H9 (cell line): ENCODE results near the gene GPR108. TPM values are rescaled to one million over a fixed set of nuclear protein-coding genes. Genes with fewer than 3 reads are reported as not detected.

Experiments used
- DNase-seq: peaks from one replicate; pipeline ENCODE4 v3.0.0-alpha.2; 2017
- H2AFZ ChIP-seq: one replicate; pipeline ENCODE4 v1.6.1; 2013; ENCODE audit warnings: mild to moderate bottlenecking, low read length, control low read depth, moderate library complexity
- H2AK5ac ChIP-seq: 2 replicates; pipeline ENCODE4 v1.6.1; 2013; ENCODE audit warnings: low read length, control low read depth, mixed read lengths; ENCODE audit not compliant: insufficient read length
- H2BK120ac ChIP-seq: one replicate; pipeline ENCODE4 v1.6.1; 2013; ENCODE audit warnings: low read depth, mild to moderate bottlenecking, low read length, control low read depth, inconsistent platforms; ENCODE audit not compliant: poor library complexity, severe bottlenecking
- H2BK12ac ChIP-seq: 2 replicates; pipeline ENCODE4 v1.6.1; 2013; ENCODE audit warnings: low read length, control low read depth, mixed read lengths, low read depth; ENCODE audit not compliant: insufficient read length
- H2BK15ac ChIP-seq: 2 replicates; pipeline ENCODE4 v1.6.1; 2013; ENCODE audit warnings: low read depth, low read length, control low read depth
- H2BK20ac ChIP-seq: one replicate; pipeline ENCODE4 v1.6.1; 2013; ENCODE audit warnings: low read depth, mild to moderate bottlenecking, low read length, control low read depth, inconsistent platforms; ENCODE audit not compliant: poor library complexity, severe bottlenecking
- H2BK5ac ChIP-seq: 2 replicates; pipeline ENCODE4 v1.6.1; 2013; ENCODE audit warnings: low read length, control low read depth, mixed read lengths; ENCODE audit not compliant: insufficient read length
- H3K14ac ChIP-seq: 2 replicates; pipeline ENCODE4 v1.6.1; 2013; ENCODE audit warnings: low read length, control low read depth; ENCODE audit not compliant: insufficient read depth
- H3K18ac ChIP-seq: 2 replicates; pipeline ENCODE4 v1.6.1; 2013; ENCODE audit warnings: low read depth, mild to moderate bottlenecking, mixed read lengths, low read length, control low read depth; ENCODE audit not compliant: insufficient read length
- H3K23ac ChIP-seq: 2 replicates; pipeline ENCODE4 v1.6.1; 2013; ENCODE audit warnings: low read length, control low read depth, mixed read lengths, low read depth; ENCODE audit not compliant: insufficient read length
- H3K23me2 ChIP-seq: 2 replicates; pipeline ENCODE4 v1.6.1; 2013; ENCODE audit warnings: low read depth, mild to moderate bottlenecking, mixed read lengths, low read length, control low read depth; ENCODE audit not compliant: insufficient read length, poor library complexity, severe bottlenecking
- H3K27ac ChIP-seq: 2 replicates; pipeline ENCODE4 v1.5.1; 2013; ENCODE audit warnings: low read length, control low read depth, mixed read lengths, low read depth; ENCODE audit not compliant: insufficient read length
- H3K27me3 ChIP-seq: 2 replicates; pipeline ENCODE4 v1.6.1; 2013; ENCODE audit warnings: low read length, control low read depth, inconsistent platforms; ENCODE audit not compliant: insufficient read depth
- H3K4ac ChIP-seq: 2 replicates; pipeline ENCODE4 v1.6.1; 2013; ENCODE audit warnings: low read depth, mild to moderate bottlenecking, control low read depth, inconsistent platforms, low read length, moderate library complexity
- H3K4me1 ChIP-seq: 2 replicates; pipeline ENCODE4 v1.6.1; 2013; ENCODE audit warnings: low read length, control low read depth, inconsistent platforms; ENCODE audit not compliant: insufficient read depth
- H3K4me2 ChIP-seq: 2 replicates; pipeline ENCODE4 v1.6.1; 2013; ENCODE audit warnings: low read length, control low read depth, mixed read lengths; ENCODE audit not compliant: insufficient read length, insufficient read depth
- H3K56ac ChIP-seq: 2 replicates; pipeline ENCODE4 v1.6.1; 2013; ENCODE audit warnings: low read depth, mild to moderate bottlenecking, mixed read lengths, low read length, control low read depth; ENCODE audit not compliant: insufficient read length
- H3K79me1 ChIP-seq: 2 replicates; pipeline ENCODE4 v1.6.1; 2013; ENCODE audit warnings: low read depth, mild to moderate bottlenecking, moderate library complexity, low read length, control low read depth, inconsistent platforms; ENCODE audit not compliant: insufficient read depth, poor library complexity, severe bottlenecking
- H3K79me2 ChIP-seq: 2 replicates; pipeline ENCODE4 v1.6.1; 2013; ENCODE audit warnings: low read length, control low read depth, inconsistent platforms; ENCODE audit not compliant: insufficient read depth
- H3K9ac ChIP-seq: 2 replicates; pipeline ENCODE4 v1.6.1; 2013; ENCODE audit warnings: low read length, control low read depth, mixed read lengths; ENCODE audit not compliant: insufficient read length; ENCODE audit errors: extremely low read depth
- H3K9me3 ChIP-seq: one replicate; pipeline ENCODE4 v1.6.1; 2013; ENCODE audit warnings: low read depth, low read length, inconsistent platforms; ENCODE audit not compliant: control insufficient read depth
- H3T11ph ChIP-seq: one replicate; pipeline ENCODE4 v1.6.1; 2013; ENCODE audit warnings: mild to moderate bottlenecking, low read length, control low read depth, inconsistent platforms
- H4K20me1 ChIP-seq: one replicate; pipeline ENCODE4 v1.6.1; 2013; ENCODE audit not compliant: control insufficient read depth, insufficient read length, insufficient read depth
- H4K5ac ChIP-seq: 2 replicates; pipeline ENCODE4 v1.6.1; 2013; ENCODE audit warnings: low read depth, mild to moderate bottlenecking, mixed read lengths, low read length, control low read depth; ENCODE audit not compliant: insufficient read length
- H4K8ac ChIP-seq: replicated peaks from 2 replicates; pipeline ENCODE4 v1.6.1; 2013; ENCODE audit warnings: low read length, control low read depth, mixed read lengths, low read depth; ENCODE audit not compliant: insufficient read length
- H4K91ac ChIP-seq: 2 replicates; pipeline ENCODE4 v1.6.1; 2013; ENCODE audit warnings: low read depth, mild to moderate bottlenecking, moderate library complexity, mixed read lengths, low read length, control low read depth; ENCODE audit not compliant: insufficient read length
- H3K27ac Mint-ChIP-seq, 3 experiments: 2 replicates in 2 of 3; 3 replicates in 1 of 3; pipeline ENCODE4 v1.8.0; 2020 to 2021; ENCODE audit warnings: mixed read lengths in 3 of 3, mild to moderate bottlenecking in 1 of 3, moderate library complexity in 1 of 3
- H3K27me3 Mint-ChIP-seq: 2 replicates; pipeline ENCODE4 v1.8.0; 2021; ENCODE audit warnings: low read depth, mild to moderate bottlenecking, moderate library complexity, mixed read lengths
- H3K36me3 Mint-ChIP-seq, 3 experiments: 2 replicates in 2 of 3; 3 replicates in 1 of 3; pipeline ENCODE4 v1.8.0; 2020 to 2021; ENCODE audit warnings: low read depth in 3 of 3, mixed read lengths in 3 of 3; ENCODE audit not compliant: insufficient read depth in 1 of 3
- H3K4me1 Mint-ChIP-seq, 2 experiments: 2 replicates each; pipeline ENCODE4 v1.8.0; 2020; ENCODE audit warnings: mixed read lengths in 2 of 2
- H3K4me3 Mint-ChIP-seq, 2 experiments: 2 replicates in 1 of 2; 3 replicates in 1 of 2; pipeline ENCODE4 v1.8.0; 2020 to 2021; ENCODE audit warnings: mild to moderate bottlenecking in 2 of 2, mixed read lengths in 2 of 2, moderate library complexity in 1 of 2
- H3K9me3 Mint-ChIP-seq, 2 experiments: 2 replicates in 1 of 2; 3 replicates in 1 of 2; pipeline ENCODE4 v1.8.0; 2020; ENCODE audit warnings: mild to moderate bottlenecking in 2 of 2, mixed read lengths in 2 of 2, moderate library complexity in 1 of 2
- WGBS: extraction: QIAGEN DNeasy Blood & Tissue Kit; methylation state at CpG from one replicate; pipeline ENCODE4 v1.1.7; 2013; ENCODE audit warnings: missing lambda C conversion rate, low lambda C conversion rate, mixed read lengths; ENCODE audit not compliant: insufficient read length; ENCODE audit errors: extremely low coverage; 5-methylcytosine and 5-hydroxymethylcytosine counted together
- total RNA-seq: library from RNA; stranded (reverse); gene quantifications from 2 replicates; pipeline ENCODE4 v1.2.1, GENCODE V29; 2021
- TF ChIP-seq, protein P1 (sequence below): fragments of 200-600 bp; sonication (generic); conservative IDR thresholded peaks from 3 replicates; pipeline ENCODE4 v1.8.0; 2021; ENCODE audit warnings: antibody characterized with exemption, mild to moderate bottlenecking

Gene GPR108
- total RNA-seq, 1 experiment from 2014 or later = 38.2 TPM

DNA sequence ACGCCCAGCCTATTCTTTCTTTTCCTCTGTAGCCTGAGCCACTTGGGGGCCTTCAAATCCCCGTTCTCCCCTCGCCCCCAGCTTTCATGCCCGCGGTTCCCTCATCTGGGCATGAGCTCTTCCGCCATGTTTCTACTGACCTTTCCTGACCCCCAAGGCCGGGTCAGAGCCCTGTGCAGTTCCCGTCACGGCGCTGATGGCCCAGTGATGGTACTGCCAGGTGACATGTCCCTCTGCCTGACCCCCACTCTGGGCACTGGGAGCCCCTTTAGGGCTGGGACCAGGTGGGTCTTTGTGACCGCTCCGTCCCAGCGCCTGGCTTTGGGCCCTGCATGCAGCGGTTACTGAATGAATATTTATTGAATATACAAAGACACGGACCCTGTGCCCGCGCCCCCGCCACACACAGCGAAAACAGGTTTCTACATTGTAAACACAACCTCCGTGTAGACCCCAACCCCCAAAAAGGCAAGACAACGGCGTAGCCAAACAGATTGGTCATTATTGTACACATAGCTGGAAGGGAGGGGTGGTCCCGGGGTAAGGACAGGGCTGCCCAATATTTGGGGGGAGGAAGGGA lies 7.7 kb downstream of the GPR108 start:
- Histone ChIP-seq H3K9ac (no peak overlapping the region), H4K8ac (no peak overlapping the region), H2BK12ac (no peak overlapping the region), H4K5ac (no peak overlapping the region), H3K4me1 (no peaks in the 10 kb centered on the region; the same call in 1 of the 2 replicates), H2AK5ac (no peak overlapping the region), H3K27me3 (no peaks in the 10 kb centered on the region), H2BK20ac (no peak overlapping the region), H3K4me2 (no peak overlapping the region), H2AFZ (no peak overlapping the region), H3K14ac (no peak overlapping the region), H3K79me2 (no peaks in the 10 kb centered on the region), H2BK15ac (no peak overlapping the region), H2BK5ac (no peak overlapping the region), H3K4ac (no peak overlapping the region), H3K23me2 (no peaks in the 10 kb centered on the region), H3K9me3 (no peaks in the 10 kb centered on the region), H3K79me1 (no peaks in the 10 kb centered on the region), H3K18ac (no peak overlapping the region), H3K27ac (no peak overlapping the region), H2BK120ac (no peak overlapping the region), H4K20me1 (peaks cover 2% of the 10 kb centered on the region), H3K56ac (no peak overlapping the region), H3K23ac (no peak overlapping the region), H3T11ph (no peak overlapping the region), H4K91ac (no peak overlapping the region)
- DNase-seq = no peak
- peaks cover 3 to 22% of the 10 kb centered on the region in 2 experiments; a peak in 2 of 4 replicates for H3K4me1 Mint-ChIP-seq
- no CpG with 5 or more reads among the region's 23 CpGs for WGBS
- peak overlapping the region in 1 of 2 experiments; percentile 26; a peak in 1 of 5 replicates for H3K4me3 Mint-ChIP-seq
- H3K9me3 Mint-ChIP-seq = peaks cover 0 to 2% of the 10 kb centered on the region in 2 experiments; a peak in 1 of 5 replicates
- no peaks in the 10 kb centered on the region; the same call in 1 of the 2 replicates for H3K27me3 Mint-ChIP-seq
- peak overlapping the region in 1 of 3 experiments; percentile 74; a peak in 1 of 7 replicates for H3K27ac Mint-ChIP-seq
- H3K36me3 Mint-ChIP-seq = peaks cover 5 to 16% (median 12%) of the 10 kb centered on the region in 3 experiments; a peak in 6 of 7 replicates
- TF ChIP-seq, protein P1, sequence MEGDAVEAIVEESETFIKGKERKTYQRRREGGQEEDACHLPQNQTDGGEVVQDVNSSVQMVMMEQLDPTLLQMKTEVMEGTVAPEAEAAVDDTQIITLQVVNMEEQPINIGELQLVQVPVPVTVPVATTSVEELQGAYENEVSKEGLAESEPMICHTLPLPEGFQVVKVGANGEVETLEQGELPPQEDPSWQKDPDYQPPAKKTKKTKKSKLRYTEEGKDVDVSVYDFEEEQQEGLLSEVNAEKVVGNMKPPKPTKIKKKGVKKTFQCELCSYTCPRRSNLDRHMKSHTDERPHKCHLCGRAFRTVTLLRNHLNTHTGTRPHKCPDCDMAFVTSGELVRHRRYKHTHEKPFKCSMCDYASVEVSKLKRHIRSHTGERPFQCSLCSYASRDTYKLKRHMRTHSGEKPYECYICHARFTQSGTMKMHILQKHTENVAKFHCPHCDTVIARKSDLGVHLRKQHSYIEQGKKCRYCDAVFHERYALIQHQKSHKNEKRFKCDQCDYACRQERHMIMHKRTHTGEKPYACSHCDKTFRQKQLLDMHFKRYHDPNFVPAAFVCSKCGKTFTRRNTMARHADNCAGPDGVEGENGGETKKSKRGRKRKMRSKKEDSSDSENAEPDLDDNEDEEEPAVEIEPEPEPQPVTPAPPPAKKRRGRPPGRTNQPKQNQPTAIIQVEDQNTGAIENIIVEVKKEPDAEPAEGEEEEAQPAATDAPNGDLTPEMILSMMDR = no peak
